ENCODE data around the gene RHO. TPM values are rescaled to one million over a fixed set of nuclear protein-coding genes. Genes with fewer than 3 reads are reported as not detected.

Gene RHO
- total RNA-seq, 2 experiments from 2014 or later: not detected

DNA sequence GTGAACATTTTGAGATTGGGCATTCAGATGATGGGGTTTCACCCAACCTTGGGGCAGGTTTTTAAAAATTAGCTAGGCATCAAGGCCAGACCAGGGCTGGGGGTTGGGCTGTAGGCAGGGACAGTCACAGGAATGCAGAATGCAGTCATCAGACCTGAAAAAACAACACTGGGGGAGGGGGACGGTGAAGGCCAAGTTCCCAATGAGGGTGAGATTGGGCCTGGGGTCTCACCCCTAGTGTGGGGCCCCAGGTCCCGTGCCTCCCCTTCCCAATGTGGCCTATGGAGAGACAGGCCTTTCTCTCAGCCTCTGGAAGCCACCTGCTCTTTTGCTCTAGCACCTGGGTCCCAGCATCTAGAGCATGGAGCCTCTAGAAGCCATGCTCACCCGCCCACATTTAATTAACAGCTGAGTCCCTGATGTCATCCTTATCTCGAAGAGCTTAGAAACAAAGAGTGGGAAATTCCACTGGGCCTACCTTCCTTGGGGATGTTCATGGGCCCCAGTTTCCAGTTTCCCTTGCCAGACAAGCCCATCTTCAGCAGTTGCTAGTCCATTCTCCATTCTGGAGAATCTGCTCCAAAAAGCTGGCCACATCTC, 6.1 kb downstream of the RHO start:
- Mint-ChIP-seq H3K4me3 (no peak overlapping the region), H3K4me1 (ENCODE audit: low read depth) (no peaks in the 10 kb centered on the region), H3K36me3 (ENCODE audit: low read depth) (no peaks in the 10 kb centered on the region), H3K9me3 (no peaks in the 10 kb centered on the region), H3K27ac (no peak overlapping the region), H3K27me3 (no peaks in the 10 kb centered on the region)
- ChIA-PET CTCF (interaction anchor here (1.0 to 1.2 kb wide), 2 partner anchors 20 to 44 kb away, joined by 3 to 5 read pairs; no protein-coding TSS in a partner anchor), POLR2A (no interaction called here)
- ATAC-seq (no peak), DNase-seq (no peak)
- intact Hi-C loops (cut with micrococcal nuclease): no loop called here
- TF ChIP-seq, protein P1, sequence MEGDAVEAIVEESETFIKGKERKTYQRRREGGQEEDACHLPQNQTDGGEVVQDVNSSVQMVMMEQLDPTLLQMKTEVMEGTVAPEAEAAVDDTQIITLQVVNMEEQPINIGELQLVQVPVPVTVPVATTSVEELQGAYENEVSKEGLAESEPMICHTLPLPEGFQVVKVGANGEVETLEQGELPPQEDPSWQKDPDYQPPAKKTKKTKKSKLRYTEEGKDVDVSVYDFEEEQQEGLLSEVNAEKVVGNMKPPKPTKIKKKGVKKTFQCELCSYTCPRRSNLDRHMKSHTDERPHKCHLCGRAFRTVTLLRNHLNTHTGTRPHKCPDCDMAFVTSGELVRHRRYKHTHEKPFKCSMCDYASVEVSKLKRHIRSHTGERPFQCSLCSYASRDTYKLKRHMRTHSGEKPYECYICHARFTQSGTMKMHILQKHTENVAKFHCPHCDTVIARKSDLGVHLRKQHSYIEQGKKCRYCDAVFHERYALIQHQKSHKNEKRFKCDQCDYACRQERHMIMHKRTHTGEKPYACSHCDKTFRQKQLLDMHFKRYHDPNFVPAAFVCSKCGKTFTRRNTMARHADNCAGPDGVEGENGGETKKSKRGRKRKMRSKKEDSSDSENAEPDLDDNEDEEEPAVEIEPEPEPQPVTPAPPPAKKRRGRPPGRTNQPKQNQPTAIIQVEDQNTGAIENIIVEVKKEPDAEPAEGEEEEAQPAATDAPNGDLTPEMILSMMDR (IDR thresholded peaks at IDR 0.05): no peak

- H3K4me1 Mint-ChIP-seq (ENCODE audit: low read depth): no peaks in the 10 kb centered on the region
- H3K27me3 Mint-ChIP-seq: no peaks in the 10 kb centered on the region
- ChIA-PET POLR2A (no interaction called here), CTCF (interaction anchor here (1.0 to 1.2 kb wide), 2 partner anchors 20 to 45 kb away, joined by 3 to 5 read pairs; no protein-coding TSS in a partner anchor)
- no peaks in the 10 kb centered on the region for H3K9me3 Mint-ChIP-seq
- intact Hi-C loops (cut with micrococcal nuclease): no loop called here
- H3K4me3 Mint-ChIP-seq: no peak overlapping the region
- DNase-seq: no peak
- ATAC-seq: no peak
- no peak overlapping the region for H3K27ac Mint-ChIP-seq
- no peaks in the 10 kb centered on the region for H3K36me3 Mint-ChIP-seq (ENCODE audit: low read depth)
- TF ChIP-seq, protein P1 (IDR thresholded peaks at IDR 0.05): no peak
Measured at GRCh38 chr3:129535075-129535474, 6.6 kb downstream of the RHO start.

DNA sequence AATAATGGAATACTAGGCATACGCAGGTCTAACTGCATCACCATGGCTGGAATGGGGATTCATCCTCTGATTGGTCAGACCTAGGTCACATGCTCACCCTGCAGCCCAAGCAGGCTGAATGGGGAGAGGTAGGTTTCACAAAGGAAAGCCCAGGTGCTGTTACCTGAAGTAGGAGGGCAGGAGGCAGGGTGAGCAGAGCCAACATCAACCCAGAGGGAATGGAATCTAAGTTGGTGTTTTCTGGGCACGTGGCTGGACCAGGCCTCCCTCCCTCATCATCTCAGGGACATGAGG, 7.9 kb downstream of the RHO start:
- DNase-seq: no peak
- intact Hi-C loops (cut with micrococcal nuclease): no loop called here
- H3K4me1 Mint-ChIP-seq (ENCODE audit: low read depth): no peaks in the 10 kb centered on the region
- ChIA-PET POLR2A (no interaction called here), CTCF (no interaction called here)
- no peak overlapping the region for H3K27ac Mint-ChIP-seq
- H3K4me3 Mint-ChIP-seq: no peak overlapping the region
- H3K27me3 Mint-ChIP-seq: no peaks in the 10 kb centered on the region
- H3K36me3 Mint-ChIP-seq (ENCODE audit: low read depth): no peaks in the 10 kb centered on the region
- no peak for ATAC-seq
- TF ChIP-seq, protein P1 (IDR thresholded peaks at IDR 0.05): no peak
- no peaks in the 10 kb centered on the region for H3K9me3 Mint-ChIP-seq

DNA sequence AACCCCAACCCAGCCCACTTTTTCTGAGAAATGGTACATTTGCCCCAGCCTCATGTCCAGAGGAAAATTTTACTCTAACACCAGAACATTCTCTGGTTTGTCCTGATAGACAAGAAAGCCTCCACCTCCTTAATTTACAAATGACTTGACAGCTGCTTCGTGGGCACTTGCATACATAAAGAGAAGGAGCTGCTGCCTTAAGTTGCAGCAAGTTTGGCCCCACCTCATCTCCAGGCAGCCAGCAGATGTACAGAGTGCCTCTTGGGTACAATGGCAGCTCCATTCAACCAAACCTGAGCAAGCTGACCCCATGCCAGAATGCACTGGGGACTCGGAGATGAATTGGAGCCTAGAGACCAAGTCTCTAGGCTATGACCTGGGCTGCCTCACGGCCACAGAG, 8.4 kb downstream of the RHO start:
- CTCF ChIA-PET: no interaction called here
- no peaks in the 10 kb centered on the region for H3K36me3 Mint-ChIP-seq (ENCODE audit: low read depth)
- DNase-seq: no peak
- H3K4me1 Mint-ChIP-seq (ENCODE audit: low read depth): no peaks in the 10 kb centered on the region
- no peaks in the 10 kb centered on the region for H3K27me3 Mint-ChIP-seq
- H3K9me3 Mint-ChIP-seq: no peaks in the 10 kb centered on the region
- ATAC-seq: no peak
- TF ChIP-seq, protein P1 (IDR thresholded peaks at IDR 0.05): no peak
- intact Hi-C loops (cut with micrococcal nuclease): no loop called here
- POLR2A ChIA-PET: no interaction called here
- no peak overlapping the region for H3K4me3 Mint-ChIP-seq
- no peak overlapping the region for H3K27ac Mint-ChIP-seq

- ChIA-PET POLR2A (no interaction called here), CTCF (no interaction called here)
- no peak overlapping the region for H3K4me3 Mint-ChIP-seq
- H3K27me3 Mint-ChIP-seq: no peaks in the 10 kb centered on the region
- no peaks in the 10 kb centered on the region for H3K4me1 Mint-ChIP-seq (ENCODE audit: low read depth)
- no peak overlapping the region for H3K27ac Mint-ChIP-seq
- DNase-seq: no peak
- no peaks in the 10 kb centered on the region for H3K36me3 Mint-ChIP-seq (ENCODE audit: low read depth)
- no peaks in the 10 kb centered on the region for H3K9me3 Mint-ChIP-seq
- TF ChIP-seq, protein P1 (IDR thresholded peaks at IDR 0.05): no peak
- intact Hi-C loops (cut with micrococcal nuclease): no loop called here
- ATAC-seq: no peak
Measured at GRCh38 chr3:129539206-129539605, 10.8 kb downstream of the RHO start.

All from activated CD8-positive, alpha-beta T cell treated with anti-CD3 and anti-CD28 coated beads for 36 hours (primary cell).